CD4-positive, alpha-beta T cell (primary cell): ENCODE data around the gene DNAAF8. TPM values are rescaled to one million over a fixed set of nuclear protein-coding genes. Genes with fewer than 3 reads are reported as not detected.

Experiments used
- ATAC-seq: fragments of 200-7000 bp; cut with Tn5 transposase; one replicate; pipeline ENCODE4 v1.10.0; 2022; ENCODE audit warnings: mild to moderate bottlenecking; ENCODE audit not compliant: poor library complexity
- CTCF ChIA-PET: fragments of 350-600 bp; sonication (Branson Sonifier 250); formaldehyde crosslinking; loops from one replicate; lab custom pipeline; 2021; ENCODE audit warnings: antibody characterized with exemption, inconsistent platforms; lab: Charles Lee
- POLR2A ChIA-PET: fragments of 350-600 bp; sonication (Branson Sonifier 250); formaldehyde crosslinking; loops from one replicate; lab custom pipeline; 2021; ENCODE audit warnings: antibody characterized with exemption, inconsistent platforms; lab: Charles Lee
- DNase-seq, 14 experiments: peaks; one replicate each; pipeline ENCODE4 v3.0.0-alpha.2; 2013 to 2020; ENCODE audit warnings: mixed read lengths in 2 of 14
- H3K27ac ChIP-seq, 2 donors: one replicate each; pipeline versions ENCODE4 v1.5.1 to v1.7.0; 2013; ENCODE audit warnings: low read length in 2 of 2, low read depth in 1 of 2, mild to moderate bottlenecking in 1 of 2
- H3K27me3 ChIP-seq, 2 experiments: 1 replicate in 1 of 2; 2 replicates in 1 of 2; pipeline versions ENCODE4 v1.6.1 to v1.7.0; 2013; ENCODE audit warnings: low read length in 2 of 2, control low read depth in 1 of 2, mild to moderate bottlenecking in 1 of 2, moderate library complexity in 1 of 2; ENCODE audit not compliant: insufficient read depth in 2 of 2, control insufficient read depth in 1 of 2
- H3K36me3 ChIP-seq: one replicate; pipeline ENCODE4 v1.6.1; 2013; ENCODE audit warnings: low read length, control low read depth; ENCODE audit not compliant: insufficient read depth
- H3K4me1 ChIP-seq: one replicate; pipeline ENCODE4 v1.6.1; 2013; ENCODE audit warnings: low read length, control low read depth; ENCODE audit not compliant: insufficient read depth
- H3K4me3 ChIP-seq: one replicate; pipeline ENCODE4 v1.5.1; 2013; ENCODE audit warnings: mild to moderate bottlenecking, low read length, moderate library complexity
- H3K9me3 ChIP-seq, 2 experiments: 1 replicate in 1 of 2; 2 replicates in 1 of 2; pipeline versions ENCODE4 v1.6.1 to v1.7.0; 2013; ENCODE audit warnings: low read length in 2 of 2, mild to moderate bottlenecking in 2 of 2, control low read depth in 1 of 2, moderate library complexity in 1 of 2; ENCODE audit not compliant: control insufficient read depth in 1 of 2, insufficient read depth in 1 of 2
- H3K27ac Mint-ChIP-seq: one replicate; pipeline ENCODE4 v1.8.0; 2020; ENCODE audit warnings: mixed read lengths
- H3K27me3 Mint-ChIP-seq: one replicate; pipeline ENCODE4 v1.8.0; 2021; ENCODE audit warnings: mixed read lengths
- H3K36me3 Mint-ChIP-seq: one replicate; pipeline ENCODE4 v1.8.0; 2021; ENCODE audit warnings: low read depth, mixed read lengths
- H3K4me1 Mint-ChIP-seq: one replicate; pipeline ENCODE4 v1.8.0; 2021; ENCODE audit warnings: low read depth, mixed read lengths
- H3K4me3 Mint-ChIP-seq: one replicate; pipeline ENCODE4 v1.8.0; 2020; ENCODE audit warnings: mild to moderate bottlenecking, mixed read lengths
- H3K9me3 Mint-ChIP-seq: one replicate; pipeline ENCODE4 v1.8.0; 2020; ENCODE audit warnings: mixed read lengths
- CTCF ChIP-seq: fragments of 200-600 bp; IDR thresholded peaks from one replicate; pipeline ENCODE4 v1.8.0; 2022; ENCODE audit warnings: antibody characterized with exemption, mild to moderate bottlenecking
- intact Hi-C, 2 experiments: fragments of 100-400 bp; cut with DNase I in 1 of 2; cut with micrococcal nuclease in 1 of 2; formaldehyde crosslinking; loops; one replicate each; pipeline versions ENCODE4 v1.15.1 to v1.9.0; 2023 to 2025; cut with DNase I, micrococcal nuclease
- total RNA-seq, 174 experiments: library from RNA in 2 of 174; stranded (reverse) in 2 of 174; gene quantifications; one replicate each; pipeline ENCODE4 v1.2.3 and lab custom pipeline; 2021 to 2026

The DNAAF8 gene
- total RNA-seq, 2 experiments from 2014 or later, result 0.25 TPM; not detected in 1

GRCh38 chr16:4689864-4690704 is 44.3 kb upstream of the DNAAF8 start:
- H3K9me3 Mint-ChIP-seq, result no peaks in the 10 kb centered on the region
- CTCF ChIA-PET, result no interaction called here
- DNase-seq, result peak in 1 of 14 experiments; percentile 40
- peaks cover 25% of the 10 kb centered on the region for H3K36me3 Mint-ChIP-seq
- H3K4me1 Mint-ChIP-seq, result peaks cover 7% of the 10 kb centered on the region
- Histone ChIP-seq H3K4me3 (no peak overlapping the region), H3K27me3 (no peaks in the 10 kb centered on the region), H3K36me3 (peaks cover 22% of the 10 kb centered on the region), H3K9me3 (no peaks in the 10 kb centered on the region), H3K27ac (no peak overlapping the region), H3K4me1 (peaks cover 22% of the 10 kb centered on the region)
- ATAC-seq, result no peak
- no peak overlapping the region for H3K27ac Mint-ChIP-seq
- no peaks in the 10 kb centered on the region for H3K27me3 Mint-ChIP-seq
- POLR2A ChIA-PET, result no interaction called here
- no peak for TF ChIP-seq CTCF
- H3K4me3 Mint-ChIP-seq, result no peak overlapping the region
- intact Hi-C loops, result loop anchor here in 1 of 2 experiments (5.0 to 10.0 kb wide), 5 partner anchors 38 to 405 kb away; partner anchors contain the start of genes DNAJA3, EEF2KMT, HMOX2 and NAGPA

GRCh38 chr16:4690946-4691665 is 43.2 kb upstream of the DNAAF8 start:
- POLR2A ChIA-PET, result interaction anchor here (0.8 to 2.0 kb wide), 2 partner anchors 43 to 67 kb away, joined by 5 to 11 read pairs; partner anchors contain the start of genes ANKS3, DNAAF8 and MGRN1
- H3K27ac ChIP-seq, result no peak overlapping the region
- intact Hi-C loops, result loop anchor here in 1 of 2 experiments (5.0 to 10.0 kb wide), 5 partner anchors 39 to 404 kb away; partner anchors contain the start of genes DNAJA3, EEF2KMT, HMOX2 and NAGPA
- peaks cover 7% of the 10 kb centered on the region for H3K4me1 Mint-ChIP-seq
- no peaks in the 10 kb centered on the region for H3K27me3 ChIP-seq
- H3K36me3 ChIP-seq, result peaks cover 25% of the 10 kb centered on the region
- no peaks in the 10 kb centered on the region for H3K9me3 ChIP-seq
- CTCF ChIA-PET, result no interaction called here
- peaks cover 25% of the 10 kb centered on the region for H3K36me3 Mint-ChIP-seq
- no peaks in the 10 kb centered on the region for H3K9me3 Mint-ChIP-seq
- DNase-seq (peak in 1 of 14 experiments; percentile 24), ATAC-seq (no peak)
- no peak for TF ChIP-seq CTCF
- peaks cover 25% of the 10 kb centered on the region for H3K4me1 ChIP-seq
- peak overlapping the region; percentile 44 for H3K27ac Mint-ChIP-seq
- H3K27me3 Mint-ChIP-seq, result no peaks in the 10 kb centered on the region
- no peak overlapping the region for H3K4me3 ChIP-seq
- H3K4me3 Mint-ChIP-seq, result peak overlapping the region; percentile 81

- no peak for ATAC-seq
- CTCF ChIA-PET, result no interaction called here
- H3K27ac ChIP-seq, result no peak overlapping the region
- H3K36me3 ChIP-seq, result peaks cover 25% of the 10 kb centered on the region
- no peaks in the 10 kb centered on the region for H3K9me3 Mint-ChIP-seq
- intact Hi-C loops, result loop anchor here (2.0 to 10.0 kb wide), 8 partner anchors 27 to 403 kb away; partner anchors contain the start of genes MGRN1 (in 2 of the 2), DNAJA3 (in 1 of the 2), EEF2KMT (in 1 of the 2) and HMOX2 (in 1 of the 2)
- peak overlapping the region; percentile 44 for H3K27ac Mint-ChIP-seq
- peaks cover 22% of the 10 kb centered on the region for H3K36me3 Mint-ChIP-seq
- H3K4me3 Mint-ChIP-seq, result peak overlapping the region; percentile 81
- peaks cover 25% of the 10 kb centered on the region for H3K4me1 ChIP-seq
- H3K27me3 ChIP-seq, result no peaks in the 10 kb centered on the region
- no peak for TF ChIP-seq CTCF
- H3K27me3 Mint-ChIP-seq, result no peaks in the 10 kb centered on the region
- DNase-seq, result peak in 1 of 14 experiments; percentile 38
- peaks cover 7% of the 10 kb centered on the region for H3K4me1 Mint-ChIP-seq
- POLR2A ChIA-PET, result interaction anchor here (0.7 to 2.3 kb wide), 9 partner anchors 11 to 111 kb away, joined by 3 to 34 read pairs (median 8); partner anchors contain the start of genes ANKS3, DNAAF8, MGRN1 and ROGDI
- H3K4me3 ChIP-seq, result no peak overlapping the region
- no peaks in the 10 kb centered on the region for H3K9me3 ChIP-seq
Measured at GRCh38 chr16:4691666-4692412, 42.5 kb upstream of the DNAAF8 start.
